ENCODE data around the gene PUS1. TPM values are rescaled to one million over a fixed set of nuclear protein-coding genes. Genes with fewer than 3 reads are reported as not detected.

Gene PUS1
- total RNA-seq, 2 donors from 2014 or later: 37.3 to 53.4 TPM

Other genes with a start within 250 kb of the PUS1 start
- gene SFSWAP, start 218.2 kb upstream of the PUS1 start, total RNA-seq: 10 to 100 TPM; 58.5 to 61.5 TPM
- gene MMP17, start 100.9 kb upstream of the PUS1 start, total RNA-seq: not detected
- gene ULK1, start 34.7 kb upstream of the PUS1 start, total RNA-seq: 10 to 100 TPM; 29.8 to 31.2 TPM
- 10 to 100 TPM; 51.7 to 52.3 TPM for gene EP400, start 20.7 kb downstream of the PUS1 start, total RNA-seq
- 10 to 100 TPM; 18.3 to 23.4 TPM for gene DDX51, start 215.0 kb downstream of the PUS1 start, total RNA-seq
- gene NOC4L, start 215.2 kb downstream of the PUS1 start, total RNA-seq: 10 to 100 TPM; 19.4 to 21.2 TPM